TTC549 (cell line): ENCODE data around the gene SLC22A8.
"Not testable (repeated sequence)": the region's sequence is repeated elsewhere in the genome, so short reads cannot be mapped to it uniquely, and the experiment has no call there.

ENCODE experiments used
- FAIRE-seq: peaks from 2 replicates; lab custom pipeline; 2012; peaks lifted over from hg19 to GRCh38; lab: Jason Lieb, UNC

SLC22A8 gene

GRCh38 chr11:63015521-63016215, at the start of gene SLC22A8:
Gene SLC22A8 (minus strand): TSS chr11:63015841. CDS start chr11:63014958, 883 bp downstream.
- FAIRE-seq, result no peak

GRCh38 chr11:63046203-63046602, 30.6 kb upstream of the SLC22A8 start:
- not testable (repeated sequence) for FAIRE-seq

GRCh38 chr11:63042596-63042995, 27.0 kb upstream of the SLC22A8 start:
- no peak for FAIRE-seq

GRCh38 chr11:63032457-63032856, 16.8 kb upstream of the SLC22A8 start:
- no peak for FAIRE-seq

- FAIRE-seq, result peak; percentile 82
Observed at GRCh38 chr11:63023841-63024648, 8.4 kb upstream of the SLC22A8 start.

- FAIRE-seq, result no peak
Observed at GRCh38 chr11:63023222-63023814, 7.7 kb upstream of the SLC22A8 start.

- FAIRE-seq, result no peak
Observed at GRCh38 chr11:63022441-63022840, 6.8 kb upstream of the SLC22A8 start.

GRCh38 chr11:63020671-63021291, 5.1 kb upstream of the SLC22A8 start:
- no peak for FAIRE-seq

GRCh38 chr11:63019506-63019905, 3.9 kb upstream of the SLC22A8 start:
- no peak for FAIRE-seq

- no peak for FAIRE-seq
Observed at GRCh38 chr11:63017306-63017974, 1.8 kb upstream of the SLC22A8 start.

GRCh38 chr11:63014408-63015055, 1.1 kb downstream of the SLC22A8 start:
- FAIRE-seq, result no peak

- no peak for FAIRE-seq
Observed at GRCh38 chr11:63012839-63013238, 2.8 kb downstream of the SLC22A8 start.

GRCh38 chr11:63012430-63012829, 3.2 kb downstream of the SLC22A8 start:
- no peak for FAIRE-seq

- FAIRE-seq, result no peak
Observed at GRCh38 chr11:63010934-63011439, 4.7 kb downstream of the SLC22A8 start.

- FAIRE-seq, result no peak
Observed at GRCh38 chr11:63007920-63008319, 7.7 kb downstream of the SLC22A8 start.

GRCh38 chr11:63001456-63001855, 14.2 kb downstream of the SLC22A8 start:
- no peak for FAIRE-seq

- FAIRE-seq, result no peak
Observed at GRCh38 chr11:62999649-63000048, 16.0 kb downstream of the SLC22A8 start.

- no peak for FAIRE-seq
Observed at GRCh38 chr11:62999156-62999555, 16.5 kb downstream of the SLC22A8 start.

GRCh38 chr11:62996271-62996670, 19.4 kb downstream of the SLC22A8 start:
- FAIRE-seq, result no peak

GRCh38 chr11:62994775-62995174, 20.9 kb downstream of the SLC22A8 start:
- FAIRE-seq, result no peak

- no peak for FAIRE-seq
Observed at GRCh38 chr11:62988276-62988675, 27.4 kb downstream of the SLC22A8 start.
